ENCODE measurements around the gene LHFPL4.

LHFPL4 gene

GRCh38 chr3:9452417-9452816 lies 101.2 kb downstream of the LHFPL4 start:
- no peak overlapping the region for H3K4me3 ChIP-seq (ENCODE audit: low read length)
- TF ChIP-seq CTCF (conservative IDR thresholded peaks at IDR 0.05; ENCODE audit: low read depth, low read length): no peak
- no peak for DNase-seq (ENCODE audit: low read depth)

DNA sequence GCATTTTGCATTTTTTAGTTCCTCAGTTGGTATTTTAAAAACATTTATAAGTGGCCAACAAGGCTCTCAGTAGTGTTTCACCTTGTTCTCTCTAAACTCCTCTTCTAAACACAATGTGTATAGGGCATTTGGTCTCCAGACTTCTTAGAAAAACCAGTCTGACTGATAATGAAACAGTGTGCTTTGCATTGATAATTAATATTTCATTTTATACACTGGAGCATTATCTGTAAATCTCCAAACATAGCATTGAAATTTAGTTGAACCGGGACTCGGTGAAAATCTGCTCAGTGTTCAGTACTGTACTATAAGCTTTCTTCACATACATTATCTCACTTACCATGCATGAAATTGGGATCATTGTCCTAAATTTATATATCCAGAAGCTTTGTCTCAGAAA lies 102.6 kb downstream of the LHFPL4 start:
- DNase-seq (ENCODE audit: low read depth): no peak
- no peak overlapping the region for H3K4me3 ChIP-seq (ENCODE audit: low read length)
- no peak for TF ChIP-seq CTCF (conservative IDR thresholded peaks at IDR 0.05; ENCODE audit: low read depth, low read length)

DNA sequence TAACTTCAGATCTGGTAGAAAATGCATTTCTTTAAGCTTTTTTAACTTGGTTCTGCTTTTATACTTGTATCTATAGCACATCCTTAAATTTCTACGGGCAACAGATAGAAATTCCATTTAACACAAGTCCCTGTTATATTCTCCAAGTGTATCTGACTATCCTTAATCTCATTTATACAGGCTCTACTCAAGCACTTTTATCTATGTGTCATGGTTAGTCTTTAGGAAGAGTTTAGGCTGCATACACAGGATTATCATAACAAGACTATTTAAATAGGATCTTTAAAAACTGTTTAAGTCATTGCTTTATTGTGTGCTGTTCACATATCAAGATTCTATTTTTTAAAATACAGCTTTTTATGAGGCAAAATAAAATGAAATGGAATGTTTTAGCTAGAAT lies 103.5 kb downstream of the LHFPL4 start:
- DNase-seq (ENCODE audit: low read depth): no peak
- no peak overlapping the region for H3K4me3 ChIP-seq (ENCODE audit: low read length)
- no peak for TF ChIP-seq CTCF (conservative IDR thresholded peaks at IDR 0.05; ENCODE audit: low read depth, low read length)

- DNase-seq (ENCODE audit: low read depth): no peak
- no peak for TF ChIP-seq CTCF (conservative IDR thresholded peaks at IDR 0.05; ENCODE audit: low read depth, low read length)
- H3K4me3 ChIP-seq (ENCODE audit: low read length): no peak overlapping the region
These were observed 105.0 kb downstream of the LHFPL4 start for GRCh38 chr3:9448643-9449042.

Data from retinal pigment epithelial cell (primary cell).